ENCODE results near the gene XKR3. TPM values are rescaled to one million over a fixed set of nuclear protein-coding genes. Genes with fewer than 3 reads are reported as not detected.

The XKR3 gene
- total and polyA plus RNA-seq, 3 donors from 2014 or later, result 4.1 to 12.0 (median 4.9) TPM

DNA sequence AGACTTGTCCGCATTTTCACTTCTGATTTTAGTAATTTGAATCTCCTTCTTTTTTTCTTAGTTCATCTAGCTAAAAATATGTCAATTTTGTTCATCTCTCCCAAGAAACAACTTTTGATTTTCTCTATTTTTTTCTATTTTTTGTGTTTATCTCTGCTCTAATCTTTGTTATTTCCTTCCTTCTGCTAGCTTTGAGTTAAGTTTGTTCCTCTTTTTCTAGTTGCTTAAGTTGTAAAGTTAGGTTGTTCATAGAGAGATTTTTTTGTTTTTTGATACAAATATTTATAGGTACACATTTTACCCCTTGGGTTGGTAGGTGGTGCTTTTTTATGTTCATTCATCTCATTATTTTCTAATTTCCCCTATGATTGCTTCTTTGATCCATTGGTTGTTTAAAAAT lies 22.1 kb upstream of the XKR3 start:
- WGBS, 2 donors, result 76 to 83% methylated on average over 1 of the region's 1 CpG
- no peak overlapping the region for H3K27ac ChIP-seq
- no peaks in the 10 kb centered on the region for H3K4me1 ChIP-seq
- H3K27me3 ChIP-seq, result no peaks in the 10 kb centered on the region
- no peaks in the 10 kb centered on the region for H3K36me3 ChIP-seq (ENCODE audit: low read depth, missing control alignments)
- intact Hi-C loops (cut with DNase I; ENCODE audit: low total_unique reads), result no loop called here
- no peak overlapping the region for H3K4me3 ChIP-seq
- DNase-seq, result no peak
- no peak for TF ChIP-seq POLR2A (IDR thresholded peaks at IDR 0.05)
- TF ChIP-seq CTCF (IDR thresholded peaks at IDR 0.05), result no peak
- H3K9me3 ChIP-seq, result no peaks in the 10 kb centered on the region

- 77 to 80% methylated on average over 3 to 6 of the region's 7 CpGs for WGBS, 2 donors
- Histone ChIP-seq H3K4me3 (no peak overlapping the region), H3K27me3 (no peaks in the 10 kb centered on the region), H3K9me3 (no peaks in the 10 kb centered on the region), H3K36me3 (ENCODE audit: low read depth, missing control alignments) (no peaks in the 10 kb centered on the region), H3K27ac (no peak overlapping the region), H3K4me1 (no peaks in the 10 kb centered on the region)
- intact Hi-C loops (cut with DNase I; ENCODE audit: low total_unique reads), result no loop called here
- DNase-seq, result no peak
- TF ChIP-seq POLR2A (IDR thresholded peaks at IDR 0.05) (no peak), CTCF (IDR thresholded peaks at IDR 0.05) (no peak)
Measured at GRCh38 chr22:16845881-16846280, 20.7 kb upstream of the XKR3 start.

- Histone ChIP-seq H3K36me3 (ENCODE audit: low read depth, missing control alignments) (no peaks in the 10 kb centered on the region), H3K27me3 (no peaks in the 10 kb centered on the region), H3K9me3 (no peaks in the 10 kb centered on the region), H3K4me1 (no peaks in the 10 kb centered on the region), H3K4me3 (no peak overlapping the region), H3K27ac (no peak overlapping the region)
- no peak for TF ChIP-seq CTCF (IDR thresholded peaks at IDR 0.05)
- no peak for TF ChIP-seq POLR2A (IDR thresholded peaks at IDR 0.05)
- 87 to 90% methylated on average over 2 to 7 of the region's 7 CpGs for WGBS, 2 donors
- DNase-seq, result no peak
- intact Hi-C loops (cut with DNase I; ENCODE audit: low total_unique reads), result no loop called here
Measured at GRCh38 chr22:16845465-16845864, 20.3 kb upstream of the XKR3 start.

DNA sequence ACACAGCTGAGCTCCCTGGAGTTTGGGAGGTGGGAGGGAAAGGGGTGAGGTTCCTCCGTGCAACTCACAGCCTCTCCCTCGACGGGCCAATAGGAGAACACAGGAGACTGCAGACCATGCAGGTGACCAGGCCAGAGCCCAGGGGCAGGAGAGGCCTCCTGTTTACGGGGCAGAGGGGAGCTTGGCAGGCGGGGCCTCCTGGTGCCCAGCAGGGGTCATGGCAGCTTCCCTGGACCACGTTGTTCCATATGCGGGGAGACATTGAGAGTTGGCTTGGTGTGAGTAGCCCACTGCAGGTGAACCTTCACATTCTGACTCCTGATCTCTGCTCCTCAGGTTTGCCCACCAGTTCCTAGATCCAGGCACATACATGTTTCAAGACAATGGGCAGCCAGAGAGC lies 19.3 kb upstream of the XKR3 start:
- no peak for DNase-seq
- Histone ChIP-seq H3K27me3 (no peaks in the 10 kb centered on the region), H3K36me3 (ENCODE audit: low read depth, missing control alignments) (no peaks in the 10 kb centered on the region), H3K4me1 (no peaks in the 10 kb centered on the region), H3K4me3 (no peak overlapping the region), H3K9me3 (no peaks in the 10 kb centered on the region), H3K27ac (no peak overlapping the region)
- 88 to 92% methylated on average over 4 to 7 of the region's 7 CpGs for WGBS, 2 donors
- TF ChIP-seq POLR2A (IDR thresholded peaks at IDR 0.05) (no peak), CTCF (IDR thresholded peaks at IDR 0.05) (no peak)
- intact Hi-C loops (cut with DNase I; ENCODE audit: low total_unique reads), result no loop called here

DNA sequence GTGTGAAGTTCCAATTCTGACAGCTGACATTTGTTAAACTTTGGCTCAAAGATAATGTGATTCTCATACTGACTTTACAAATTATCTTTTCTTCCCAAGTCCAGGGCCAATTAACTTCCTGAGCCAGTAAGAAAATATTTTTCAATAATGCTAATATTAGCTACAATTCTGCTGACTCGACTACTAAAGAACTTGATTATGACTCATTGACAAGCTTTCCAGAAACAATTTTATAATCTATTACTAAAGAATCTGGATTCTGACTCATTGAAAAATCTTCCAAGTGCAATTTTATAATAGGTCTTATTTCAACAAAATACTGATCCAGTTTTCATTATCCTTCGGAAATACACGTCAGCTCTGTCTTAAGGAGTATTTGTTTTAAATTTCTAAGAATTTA lies 12.9 kb upstream of the XKR3 start:
- no peak for TF ChIP-seq CTCF (IDR thresholded peaks at IDR 0.05)
- no peak for TF ChIP-seq POLR2A (IDR thresholded peaks at IDR 0.05)
- WGBS, 2 donors, result 84 to 91% methylated on average over 3 of the region's 3 CpGs
- Histone ChIP-seq H3K27ac (no peak overlapping the region), H3K4me1 (no peaks in the 10 kb centered on the region), H3K9me3 (no peaks in the 10 kb centered on the region), H3K4me3 (no peak overlapping the region), H3K36me3 (ENCODE audit: low read depth, missing control alignments) (no peaks in the 10 kb centered on the region), H3K27me3 (no peaks in the 10 kb centered on the region)
- intact Hi-C loops (cut with DNase I; ENCODE audit: low total_unique reads), result no loop called here
- DNase-seq, result no peak
